T-helper 2 cell treated with Interferon-gamma antibody and Interleukin-4, amounts not matched to agents 100 ng/mL and 5 ng/mL, for 36 hours (primary cell): ENCODE results near the gene NCKAP5. TPM values are rescaled to one million over a fixed set of nuclear protein-coding genes. Genes with fewer than 3 reads are reported as not detected.
"Not testable (repeated sequence)": the region's sequence is repeated elsewhere in the genome, so short reads cannot be mapped to it uniquely, and the experiment has no call there.

Source experiments
- intact Hi-C: fragments of 100-400 bp; cut with micrococcal nuclease; formaldehyde crosslinking; loops from one replicate; pipeline ENCODE4 v1.15.1; 2023
- total RNA-seq: library from RNA; stranded (reverse); gene quantifications from 2 replicates; pipeline ENCODE4 v1.2.3, GENCODE V29; 2022

The NCKAP5 gene
- total RNA-seq, 1 donor from 2014 or later, result not detected

GRCh38 chr2:132830321-132830827 lies 737.9 kb downstream of the NCKAP5 start:
- intact Hi-C loops, result no loop called here

- intact Hi-C loops, result no loop called here
Observed at GRCh38 chr2:132825601-132826000, 742.7 kb downstream of the NCKAP5 start.

DNA sequence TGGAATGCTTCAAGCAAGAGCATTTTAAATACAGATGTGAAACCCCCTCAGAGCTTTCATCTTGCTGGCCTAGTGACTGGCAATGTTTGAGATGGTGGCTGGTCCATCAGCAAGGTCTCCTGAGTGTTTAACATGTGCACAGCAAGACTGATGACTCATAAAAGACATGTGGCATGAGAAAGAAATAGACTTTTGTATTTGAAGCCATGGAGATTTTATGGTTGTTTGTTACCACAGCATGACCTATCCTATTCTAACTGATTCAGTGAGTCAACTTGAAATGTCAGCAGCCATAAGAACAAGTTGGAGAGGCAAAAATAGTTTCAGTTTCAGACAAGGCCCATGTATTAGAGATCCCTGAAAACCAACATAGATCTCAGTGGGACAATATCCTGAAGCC lies 743.5 kb downstream of the NCKAP5 start:
- intact Hi-C loops, result no loop called here

DNA sequence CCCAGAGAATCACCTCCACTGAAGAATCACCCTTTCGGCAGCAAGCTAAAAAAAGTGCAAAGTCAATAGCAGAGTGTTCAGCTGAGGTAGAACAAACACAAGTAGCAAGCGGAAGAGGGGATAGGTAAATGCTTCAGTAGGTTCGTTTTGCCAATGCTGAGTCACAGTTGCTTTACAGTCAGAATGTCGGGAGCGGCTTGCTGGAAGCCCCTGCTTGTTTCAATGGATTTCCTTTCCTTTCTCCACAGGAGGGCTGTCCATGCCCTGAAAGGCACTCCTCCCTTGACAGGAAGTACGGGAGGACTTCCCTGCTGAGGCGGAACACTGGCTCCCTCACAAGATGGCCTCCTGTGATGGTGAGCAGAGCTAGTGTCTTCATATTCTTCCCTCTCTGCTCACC lies 752.0 kb downstream of the NCKAP5 start:
- intact Hi-C loops, result no loop called here

DNA sequence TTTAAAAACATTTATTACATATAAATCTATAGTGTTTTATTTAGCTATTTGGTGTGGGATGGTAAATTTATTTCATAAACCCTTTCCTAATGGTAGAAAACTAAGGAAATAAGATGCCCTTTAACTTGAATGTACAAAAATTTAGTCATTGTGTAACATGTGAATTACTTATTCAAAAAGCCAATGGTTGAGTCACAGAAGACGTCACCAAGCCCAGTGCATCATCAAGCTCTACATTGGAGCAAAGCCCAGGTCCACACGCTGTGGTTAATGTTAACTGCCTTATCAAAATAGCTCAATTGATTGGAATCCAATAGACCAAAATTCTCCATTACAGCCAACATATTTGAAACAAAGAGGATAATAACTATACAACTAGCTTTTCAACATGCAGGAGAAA lies 752.7 kb downstream of the NCKAP5 start:
- intact Hi-C loops, result no loop called here

DNA sequence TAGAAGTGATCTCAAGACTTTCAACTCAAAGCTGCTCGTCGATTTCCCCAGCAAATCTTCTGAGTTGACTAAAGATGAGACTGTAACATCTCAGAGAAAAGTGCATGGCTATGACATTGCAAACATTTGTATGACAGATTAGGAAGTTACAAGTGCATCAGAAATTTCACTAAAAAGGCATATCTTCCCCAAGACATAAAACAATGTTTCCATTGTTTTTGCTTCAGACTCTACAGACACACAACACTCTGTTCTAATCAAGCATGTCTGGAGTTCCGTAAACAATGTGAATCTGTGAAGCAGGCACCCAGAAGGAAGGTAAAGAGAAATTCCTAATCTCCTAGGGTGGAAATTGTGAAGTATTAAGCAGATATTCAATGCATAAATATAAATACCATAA lies 753.6 kb downstream of the NCKAP5 start:
- intact Hi-C loops, result no loop called here

DNA sequence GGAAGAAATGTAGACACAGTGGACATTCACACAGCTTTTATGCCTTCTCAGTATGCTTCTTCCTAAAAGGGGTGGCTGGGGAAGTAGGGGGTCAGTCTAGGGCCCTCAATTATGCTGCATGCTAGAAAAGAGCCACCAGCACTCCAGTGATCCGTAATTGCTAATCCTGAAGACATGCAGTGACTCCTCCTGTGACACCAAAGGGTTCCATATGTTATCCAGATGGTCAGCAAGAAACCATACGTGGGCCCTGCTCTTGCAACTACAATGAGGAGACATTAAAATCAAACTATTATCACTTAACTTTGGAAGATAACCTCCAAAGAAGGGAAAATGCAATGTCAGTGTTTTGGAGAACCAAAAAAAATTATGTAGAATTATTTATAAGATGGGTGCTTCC lies 754.8 kb downstream of the NCKAP5 start:
- intact Hi-C loops, result no loop called here

- intact Hi-C loops, result no loop called here
Observed at GRCh38 chr2:132811148-132811915, 756.9 kb downstream of the NCKAP5 start.

DNA sequence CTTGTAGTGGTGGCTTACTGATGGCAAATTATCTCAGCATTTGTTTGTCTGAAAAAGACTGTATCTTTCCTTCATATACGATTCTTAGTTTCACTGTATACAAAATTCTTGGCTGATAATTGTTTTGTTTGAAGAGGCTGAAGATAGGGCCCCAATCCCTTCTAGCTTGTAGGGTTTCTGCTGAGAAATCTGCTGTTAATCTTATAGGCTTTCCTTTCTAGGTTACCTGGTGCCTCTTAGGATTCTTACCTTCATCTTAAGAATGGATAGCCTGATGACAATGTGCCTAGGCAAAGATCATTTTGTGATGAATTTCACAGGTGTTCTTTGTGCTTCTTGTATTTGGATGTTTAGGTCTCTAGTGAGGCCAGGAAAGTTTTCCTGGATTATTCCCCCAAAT lies 758.3 kb downstream of the NCKAP5 start:
- intact Hi-C loops, result not testable (repeated sequence)

DNA sequence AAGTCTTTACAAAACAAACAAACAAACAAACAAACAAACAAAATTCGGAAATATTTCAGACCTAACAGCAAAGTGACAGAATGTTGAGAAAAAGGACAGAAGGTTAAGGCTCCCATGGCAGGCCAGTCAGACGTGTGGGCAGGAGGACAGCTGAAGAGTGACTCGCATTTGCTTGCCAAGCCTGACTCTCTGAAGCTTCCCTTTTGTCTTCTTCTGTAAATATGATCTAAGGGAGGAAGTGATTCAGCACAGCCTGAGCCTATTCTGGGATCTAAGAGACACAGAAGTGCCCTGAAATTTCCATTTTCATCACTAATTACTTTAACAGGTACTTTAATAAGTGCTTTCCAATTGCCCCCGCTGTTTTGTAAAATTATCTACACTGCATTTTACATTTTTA lies 764.2 kb downstream of the NCKAP5 start:
- intact Hi-C loops, result no loop called here

GRCh38 chr2:132798341-132798740 lies 769.9 kb downstream of the NCKAP5 start:
- intact Hi-C loops, result no loop called here

- intact Hi-C loops, result no loop called here
Observed at GRCh38 chr2:132797556-132797955, 770.7 kb downstream of the NCKAP5 start.

GRCh38 chr2:132797071-132797470 lies 771.2 kb downstream of the NCKAP5 start:
- intact Hi-C loops, result no loop called here

DNA sequence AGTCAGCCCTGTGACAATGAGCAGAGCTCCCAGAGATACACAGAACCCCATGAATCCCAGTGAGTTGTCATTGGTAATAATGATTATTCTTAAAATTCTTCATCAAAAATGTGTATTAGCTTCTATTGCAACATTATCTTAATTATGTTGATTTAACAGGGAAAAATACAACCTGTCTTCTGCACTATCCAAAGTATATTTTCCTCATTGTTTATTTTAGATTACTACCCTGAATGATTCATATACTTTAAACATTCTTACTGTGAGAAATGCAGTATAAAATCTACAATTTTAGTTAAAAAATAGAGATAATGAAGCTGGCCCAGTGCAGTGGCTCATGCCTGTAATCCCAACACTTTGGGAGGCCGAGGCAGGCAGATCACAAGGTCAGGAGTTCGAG lies 773.0 kb downstream of the NCKAP5 start:
- intact Hi-C loops, result no loop called here

- intact Hi-C loops, result no loop called here
Observed at GRCh38 chr2:132793532-132793931, 774.7 kb downstream of the NCKAP5 start.

- intact Hi-C loops, result no loop called here
Observed at GRCh38 chr2:132790207-132790785, 778.0 kb downstream of the NCKAP5 start.

GRCh38 chr2:132789066-132789465 lies 779.2 kb downstream of the NCKAP5 start:
- intact Hi-C loops, result no loop called here

DNA sequence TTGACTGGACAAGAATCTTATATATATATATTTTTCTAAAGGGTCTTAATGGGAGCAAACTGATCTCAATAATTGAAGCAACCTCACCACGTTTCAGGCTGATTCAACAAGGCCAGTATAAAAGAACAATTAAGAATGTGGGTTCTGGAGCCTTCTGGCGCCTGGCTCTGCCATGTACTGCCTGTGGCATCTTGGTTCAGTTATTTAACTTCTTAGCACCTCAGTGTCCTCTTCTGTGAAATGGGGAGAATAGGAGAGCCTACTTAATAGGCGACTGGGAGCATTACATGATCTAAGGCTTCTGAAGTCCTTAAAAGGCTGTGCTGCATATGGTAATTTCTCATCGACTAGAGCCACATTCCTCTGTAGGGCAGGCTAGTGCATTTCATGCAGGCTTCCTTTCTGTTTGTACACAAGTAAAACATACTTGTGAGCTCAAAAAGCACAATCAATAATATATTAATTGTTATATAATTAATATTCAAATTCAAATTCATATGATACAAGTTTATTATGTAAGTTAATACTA lies 779.9 kb downstream of the NCKAP5 start:
- intact Hi-C loops, result no loop called here

DNA sequence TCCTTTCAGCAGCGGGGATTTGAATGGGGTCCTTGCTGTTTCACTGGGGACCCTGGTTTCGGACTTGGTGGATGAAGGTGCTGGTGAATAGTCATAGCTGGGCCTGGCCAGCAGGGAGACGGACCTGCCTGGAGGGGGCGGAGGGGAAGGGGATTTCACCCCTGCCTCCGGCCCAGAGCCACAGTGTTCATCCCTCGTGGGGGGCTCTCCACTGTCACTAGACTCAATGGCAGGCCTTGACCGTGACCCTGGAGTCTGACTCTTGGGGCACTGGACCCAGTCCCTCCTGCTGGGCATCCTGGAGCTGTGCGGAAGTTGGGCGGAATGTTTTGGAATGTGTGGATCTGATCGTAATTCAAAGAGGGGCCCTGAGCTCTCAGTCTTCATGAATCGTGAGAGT lies 784.4 kb downstream of the NCKAP5 start:
- intact Hi-C loops, result no loop called here

DNA sequence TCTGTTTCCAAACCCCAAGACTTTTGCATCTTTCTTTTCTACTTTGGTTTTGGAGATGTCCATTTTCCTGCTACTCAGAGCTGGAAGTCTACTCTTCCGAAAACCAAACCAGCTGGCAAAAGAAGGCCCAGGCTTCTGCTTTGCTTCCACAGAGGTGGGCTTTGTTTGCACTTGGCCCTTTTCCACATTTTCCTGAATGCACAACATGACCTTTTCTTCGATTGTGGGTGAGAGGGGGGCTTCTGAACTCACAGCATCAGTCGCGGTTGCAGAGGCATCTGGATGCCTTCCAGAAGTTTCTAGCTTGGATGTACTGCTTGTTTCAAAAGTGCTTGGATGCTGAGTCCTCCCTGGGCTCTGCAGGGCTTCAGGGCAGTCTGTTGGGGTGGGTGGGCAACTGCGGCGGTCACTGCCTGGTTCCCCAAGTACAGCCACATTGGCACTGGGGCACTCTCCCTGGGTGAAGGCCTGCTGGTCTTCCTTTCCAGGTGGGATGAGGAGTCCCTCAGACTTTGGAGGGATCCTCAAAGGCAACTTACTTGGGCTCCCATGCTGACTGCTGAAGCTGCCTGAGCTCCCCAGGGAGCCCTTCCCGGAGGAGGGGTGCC lies 786.0 kb downstream of the NCKAP5 start:
- intact Hi-C loops, result no loop called here

DNA sequence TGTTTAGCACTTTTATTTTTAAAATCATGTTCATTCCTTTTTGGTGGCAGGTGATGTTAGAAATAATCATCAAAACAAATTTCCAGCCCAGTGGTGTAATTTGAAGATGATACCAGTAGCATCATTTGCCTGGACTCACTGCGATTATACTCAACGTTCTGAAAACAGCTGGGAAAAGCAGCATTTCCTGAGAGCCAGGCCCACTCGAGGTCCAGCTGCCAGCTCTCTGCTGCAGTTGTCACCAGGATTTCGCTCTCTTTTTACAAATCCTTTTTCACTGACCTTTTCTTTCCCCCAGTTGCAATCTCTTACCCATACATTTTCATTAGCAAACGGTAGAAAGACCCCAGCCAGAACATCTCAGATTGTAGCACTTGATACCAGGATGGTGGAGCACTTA lies 787.6 kb downstream of the NCKAP5 start:
- intact Hi-C loops, result no loop called here

DNA sequence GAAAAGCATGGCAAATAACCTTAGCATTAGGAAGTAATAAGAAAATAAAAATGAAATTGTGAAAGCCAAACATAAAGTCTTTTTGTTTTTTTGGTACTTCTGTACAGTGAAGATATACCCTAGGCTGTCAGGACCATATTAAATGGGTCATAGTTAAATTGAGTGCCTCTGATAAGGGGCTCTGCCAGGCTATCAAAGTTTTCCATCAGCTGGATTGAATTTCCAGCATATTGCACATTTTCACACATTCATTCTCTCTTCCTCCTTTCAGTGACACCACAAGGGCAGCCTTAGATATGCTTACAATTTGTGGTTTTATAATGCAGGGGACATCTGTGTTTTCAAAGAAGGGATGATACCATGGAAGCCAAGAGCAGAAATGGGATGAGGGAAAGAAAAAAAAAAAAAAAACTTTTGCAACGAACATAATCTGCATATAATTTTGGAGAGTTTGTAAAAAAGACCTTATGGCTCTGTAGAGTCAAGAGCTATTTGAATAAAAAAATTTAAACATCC lies 789.0 kb downstream of the NCKAP5 start:
- intact Hi-C loops, result no loop called here
